HepG2 (cell line): ENCODE data around the gene LURAP1L. TPM values are rescaled to one million over a fixed set of nuclear protein-coding genes. Genes with fewer than 3 reads are reported as not detected.

ENCODE experiments used
- ATAC-seq: fragments of 200-7000 bp; cut with Tn5 transposase; 3 replicates; pipeline ENCODE4 v1.9.1; 2020; ENCODE audit warnings: mild to moderate bottlenecking, moderate library complexity
- BruUV-seq: library from RNA; stranded (reverse); fragments of 400-500 nt; replicated peaks from 2 replicates; lab custom pipeline; 2021; lab: Mats Ljungman, UMichigan
- CTCF ChIA-PET: fragments of 300-600 bp; formaldehyde crosslinking; extraction: SDS; loops from one replicate; lab custom pipeline; 2021; ENCODE audit warnings: low total read pairs, inconsistent platforms, low intra/inter-chr PET ratio; lab: Yijun Ruan, JAX
- POLR2A ChIA-PET: fragments of 350-600 bp; sonication (Branson Sonifier 250); formaldehyde crosslinking; loops from one replicate; lab custom pipeline; 2020; ENCODE audit warnings: antibody characterized with exemption, inconsistent platforms; lab: Yijun Ruan, JAX
- DNase-seq: peaks from one replicate; pipeline ENCODE4 v3.0.0-alpha.2; 2015; ENCODE audit warnings: low spot score
- FAIRE-seq: peaks from 3 replicates; lab custom pipeline; 2011; peaks lifted over from hg19 to GRCh38; lab: Jason Lieb, UNC
- H2AFZ ChIP-seq: one replicate; pipeline ENCODE4 v1.6.1; 2011; ENCODE audit warnings: low read length, inconsistent platforms
- H3K27ac ChIP-seq: fragments of 300-600 bp; 3 replicates; pipeline ENCODE4 v1.8.0; 2011; ENCODE audit warnings: mixed run types, mild to moderate bottlenecking, mixed read lengths, low read length, inconsistent platforms; ENCODE audit not compliant: insufficient read depth; ENCODE audit errors: extremely low read length
- H3K27me3 ChIP-seq, 2 experiments: fragments of 200-600 bp in 1 of 2; 2 replicates in 1 of 2; 3 replicates in 1 of 2; pipeline versions ENCODE4 v1.6.0 to v1.8.0; 2011; ENCODE audit warnings: low read length in 2 of 2, mild to moderate bottlenecking in 2 of 2, moderate library complexity in 2 of 2, inconsistent platforms in 1 of 2; ENCODE audit not compliant: insufficient read depth in 2 of 2, control insufficient read depth in 1 of 2
- H3K36me3 ChIP-seq, 2 experiments: fragments of 200-600 bp in 1 of 2; replicated peaks in 1 of 2; 2 replicates in 1 of 2; 3 replicates in 1 of 2; pipeline versions ENCODE4 v1.5.1 to v1.8.0; 2011; ENCODE audit warnings: low read length in 2 of 2, inconsistent platforms in 1 of 2; ENCODE audit not compliant: insufficient read depth in 2 of 2, control insufficient read depth in 1 of 2
- H3K4me1 ChIP-seq: 2 replicates; pipeline ENCODE4 v1.5.1; 2012; ENCODE audit warnings: low read length, inconsistent platforms; ENCODE audit not compliant: insufficient read depth
- H3K4me2 ChIP-seq: 2 replicates; pipeline ENCODE4 v1.6.0; 2011; ENCODE audit warnings: low read depth, low read length, inconsistent platforms
- H3K4me3 ChIP-seq, 3 experiments: fragments of 200-600 bp in 1 of 3; sonication (generic), shearing (Covaris generic) in 1 of 3; replicated peaks in 1 of 3; 2 replicates each; pipeline ENCODE4 v1.5.1; 2011 to 2016; ENCODE audit warnings: low read length in 3 of 3, inconsistent platforms in 2 of 3, low read depth in 2 of 3, mild to moderate bottlenecking in 2 of 3, control low read depth in 1 of 3, mixed read lengths in 1 of 3; ENCODE audit not compliant: insufficient read depth in 1 of 3
- H3K79me2 ChIP-seq: one replicate; pipeline ENCODE4 v1.6.1; 2011; ENCODE audit warnings: low read length, inconsistent platforms; ENCODE audit not compliant: insufficient read depth
- H3K9ac ChIP-seq: 2 replicates; pipeline ENCODE4 v1.6.0; 2011; ENCODE audit warnings: mild to moderate bottlenecking, low read depth, low read length, inconsistent platforms; ENCODE audit not compliant: insufficient read depth
- H3K9me3 ChIP-seq: 2 replicates; pipeline ENCODE4 v1.5.1; 2012; ENCODE audit warnings: mild to moderate bottlenecking, low read length
- H4K20me1 ChIP-seq: 2 replicates; pipeline ENCODE4 v1.6.0; 2011; ENCODE audit warnings: inconsistent platforms, mild to moderate bottlenecking, low read length, moderate library complexity; ENCODE audit not compliant: insufficient read depth
- CEBPB ChIP-seq: IDR thresholded peaks from 2 replicates; pipeline ENCODE4 v1.6.1; 2011; ENCODE audit warnings: low read depth, low read length, improper control_type of control experiment, borderline replicate concordance
- DDIT3 ChIP-seq: sonication (generic); formaldehyde crosslinking; IDR thresholded peaks from 2 replicates; pipeline ENCODE4 v1.4.0; 2020; ENCODE audit warnings: mild to moderate bottlenecking, missing genetic modification reagents
- HMG20B ChIP-seq: conservative IDR thresholded peaks from 2 replicates; pipeline ENCODE4 v1.6.1; 2016; ENCODE audit warnings: missing genetic modification reagents, missing compliant biosample characterization
- PBX2 ChIP-seq: IDR thresholded peaks from 2 replicates; pipeline ENCODE4 v1.6.1; 2016; ENCODE audit warnings: control low read depth
- ZNF275 ChIP-seq: sonication (generic); formaldehyde crosslinking; IDR thresholded peaks from 2 replicates; pipeline ENCODE4 v1.8.0; 2022; ENCODE audit warnings: missing genetic modification reagents, mild to moderate bottlenecking, inconsistent platforms, borderline replicate concordance
- WGBS: methylation state at CpG from one replicate; pipeline ENCODE4 v1.1.6; 2017; ENCODE audit warnings: low lambda C conversion rate; 5-methylcytosine and 5-hydroxymethylcytosine counted together
- in situ Hi-C: cut with HindIII; loops from 2 replicates; pipeline ENCODE4 v1.10.0; 2017; ENCODE audit warnings: low pct_unique_long_range_greater_than_20kb; ENCODE audit not compliant: extremely low pct_ligation_motif_present
- intact Hi-C: fragments of 100-400 bp; cut with micrococcal nuclease; formaldehyde crosslinking; loops from one replicate; pipeline ENCODE4 v1.10.0; 2022; ENCODE audit not compliant: unreplicated experiment
- polyA plus RNA-seq, 8 experiments: library from polyadenylated mRNA; depleted of rRNA in 3 of 8; stranded (reverse) in 7 of 8; unstranded in 1 of 8; fragments of >200 nt; fragmentation: Illumina TruSeq in 4 of 8; extraction: Trizol in 4 of 8; gene quantifications; 2 replicates each; pipeline versions ENCODE4 v1.2.1 to v1.2.3, GENCODE V29; 2011 to 2016; ENCODE audit warnings: low read depth in 4 of 8, missing spikeins in 1 of 8, mixed read lengths in 1 of 8; ENCODE audit not compliant: insufficient read depth in 1 of 8
- total RNA-seq, 5 experiments: library from RNA; depleted of rRNA; stranded (reverse); fragments of >200 nt; fragmentation: Illumina TruSeq; extraction: Trizol; gene quantifications; 2 replicates each; pipeline ENCODE4 v1.2.3, GENCODE V29; 2016; ENCODE audit warnings: low read depth in 1 of 5

The LURAP1L gene
- total and polyA plus RNA-seq, 2 of the 13 experiments (the other 11 are each of a cell fraction or from before 2014, with no cell fraction given): 6.7 to 16.6 TPM

GRCh38 chr9:12765088-12765798, 9.6 kb upstream of the LURAP1L start:
- intact Hi-C loops (no loop called here), in situ Hi-C loops (no loop called here)
- no TSS peak for BruUV-seq
- Histone ChIP-seq H3K27ac (no peak overlapping the region), H3K36me3 (no peaks in the 10 kb centered on the region), H3K79me2 (no peaks in the 10 kb centered on the region)
- POLR2A ChIA-PET: no interaction called here
- no peak for ATAC-seq
- peak; percentile 15; the same call in 1 of the 2 replicates for TF ChIP-seq CEBPB
- no peak for TF ChIP-seq ZNF275 (CRISPR knock-in tag)
- no peak for TF ChIP-seq DDIT3 (CRISPR knock-in tag)
- TF ChIP-seq, all 625 proteins: peak for 1
- H3K4me3 ChIP-seq: no peak overlapping the region
- H3K4me2 ChIP-seq: no peak overlapping the region
- CTCF ChIA-PET: no interaction called here
- H4K20me1 ChIP-seq: no peaks in the 10 kb centered on the region
- H3K27me3 ChIP-seq: no peaks in the 10 kb centered on the region
- no peak overlapping the region for H2AFZ ChIP-seq
- no peaks in the 10 kb centered on the region for H3K4me1 ChIP-seq
- WGBS: 5% methylated on average over 1 of the region's 1 CpG
- no peak overlapping the region for H3K9ac ChIP-seq
- DNase-seq (no peak), FAIRE-seq (no peak)
- H3K9me3 ChIP-seq: no peaks in the 10 kb centered on the region

- TF ChIP-seq HMG20B (CRISPR knock-in tag): no peak
- TF ChIP-seq PBX2 (CRISPR knock-in tag): no peak
- Histone ChIP-seq H3K4me3 (no peak overlapping the region), H3K9me3 (no peaks in the 10 kb centered on the region), H3K4me1 (no peaks in the 10 kb centered on the region), H3K27ac (no peak overlapping the region), H3K36me3 (no peaks in the 10 kb centered on the region), H4K20me1 (no peaks in the 10 kb centered on the region), H2AFZ (no peak overlapping the region), H3K4me2 (no peak overlapping the region), H3K79me2 (no peaks in the 10 kb centered on the region), H3K9ac (no peak overlapping the region), H3K27me3 (no peaks in the 10 kb centered on the region)
- in situ Hi-C loops: no loop called here
- intact Hi-C loops: no loop called here
- POLR2A ChIA-PET: interaction anchor here (0.7 kb wide), 1 partner anchor 52 kb away, joined by 4 read pairs; no protein-coding TSS in a partner anchor
- ATAC-seq: no peak
- CTCF ChIA-PET: no interaction called here
- FAIRE-seq: no peak
- BruUV-seq: no TSS peak
- 0% methylated on average over 1 of the region's 1 CpG for WGBS
- DNase-seq: no peak
Measured at GRCh38 chr9:12766357-12766756, 8.5 kb upstream of the LURAP1L start.
